ENCODE results near the gene RALGDS.

Gene RALGDS

DNA sequence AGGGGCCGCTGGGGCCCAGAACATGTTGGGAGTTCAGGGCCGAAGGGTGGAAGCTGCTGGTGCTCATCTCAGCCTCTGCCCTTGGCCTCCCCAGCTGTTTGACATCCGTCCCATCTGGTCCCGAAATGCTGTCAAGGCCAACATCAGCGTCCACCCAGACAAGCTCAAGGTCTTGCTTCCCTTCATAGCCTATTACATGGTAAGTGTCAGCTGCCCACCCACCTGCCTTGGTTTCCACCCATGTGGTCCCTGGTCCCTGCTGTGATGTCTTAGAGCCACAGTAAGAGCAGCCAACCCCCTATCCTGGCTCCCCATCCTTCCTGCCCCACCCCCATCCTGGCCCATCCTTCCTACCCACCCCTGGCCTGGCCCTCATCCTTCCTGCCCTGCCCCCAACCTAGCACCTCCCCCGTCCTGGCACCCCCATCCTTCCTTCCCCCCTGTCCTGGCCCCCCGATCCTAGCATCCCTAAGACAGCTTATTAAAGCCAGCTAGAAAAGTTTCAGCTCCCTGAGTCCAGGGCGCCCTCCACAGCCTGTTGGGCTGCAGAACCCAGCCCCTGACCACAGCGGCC is 69.0 kb downstream of the RALGDS start:
- Histone ChIP-seq H3K79me1 (replicated peaks; ENCODE audit: low read length, poor library complexity, severe bottlenecking) (peaks cover 10% of the 10 kb centered on the region), H3K9me3 (ENCODE audit: control insufficient read depth, low read length) (no peaks in the 10 kb centered on the region), H2BK5ac (ENCODE audit: low read depth, low read length, poor library complexity, severe bottlenecking) (no peak overlapping the region), H3K4me3 (ENCODE audit: insufficient read depth in 1 of 2, low read depth in 1 of 2, low read length in 2 of 2) (no peak overlapping the region), H3K18ac (ENCODE audit: low read depth in 1 of 2, low read length in 2 of 2) (no peak overlapping the region), H2BK15ac (ENCODE audit: low read depth, poor library complexity, severe bottlenecking) (no peak overlapping the region), H3K9ac (ENCODE audit: low read length) (no peak overlapping the region), H3K27me3 (ENCODE audit: control insufficient read depth in 1 of 2, insufficient read depth in 1 of 2, low read length in 2 of 2) (no peaks in the 10 kb centered on the region), H3K4ac (ENCODE audit: low read depth in 1 of 2, low read length in 2 of 2) (no peak overlapping the region), H4K91ac (ENCODE audit: low read length) (no peak overlapping the region), H3K23ac (ENCODE audit: low read length in 2 of 2) (no peak overlapping the region), H3K4me2 (ENCODE audit: low read length, poor library complexity, severe bottlenecking) (no peak overlapping the region), H2AK5ac (ENCODE audit: low read length, severe bottlenecking) (peak overlapping the region; percentile 73), H3K4me1 (ENCODE audit: control insufficient read depth, insufficient read depth, low read depth, low read length) (peaks cover 58% of the 10 kb centered on the region), H2BK120ac (ENCODE audit: low read depth, low read length) (no peak overlapping the region), H2AFZ (ENCODE audit: low read depth, low read length) (no peak overlapping the region), H2BK12ac (ENCODE audit: low read length in 2 of 2) (no peak overlapping the region), H4K8ac (ENCODE audit: low read length) (no peak overlapping the region), H3K27ac (ENCODE audit: low read length, poor library complexity, severe bottlenecking) (peak overlapping the region; percentile 6), H3K36me3 (ENCODE audit: control insufficient read depth in 1 of 2, insufficient read depth in 2 of 2, low read depth in 1 of 2, low read length in 2 of 2) (peaks cover 61 to 77% of the 10 kb centered on the region in 2 experiments), H3K14ac (ENCODE audit: low read length in 2 of 2) (no peak overlapping the region)
- WGBS: over 99% methylated on average over 7 of the region's 9 CpGs
- no peak for DNase-seq

- Histone ChIP-seq H3K9me3 (ENCODE audit: control insufficient read depth, low read length) (no peaks in the 10 kb centered on the region), H2BK5ac (ENCODE audit: low read depth, low read length, poor library complexity, severe bottlenecking) (no peak overlapping the region), H3K27ac (ENCODE audit: low read length, poor library complexity, severe bottlenecking) (peak overlapping the region; percentile 86), H2BK120ac (ENCODE audit: low read depth, low read length) (no peak overlapping the region), H4K8ac (ENCODE audit: low read length) (no peak overlapping the region), H3K4me3 (ENCODE audit: insufficient read depth in 1 of 2, low read depth in 1 of 2, low read length in 2 of 2) (no peak overlapping the region), H3K23ac (ENCODE audit: low read length in 2 of 2) (no peak overlapping the region), H3K79me1 (replicated peaks; ENCODE audit: low read length, poor library complexity, severe bottlenecking) (peaks cover 13% of the 10 kb centered on the region), H3K4me2 (ENCODE audit: low read length, poor library complexity, severe bottlenecking) (no peak overlapping the region), H3K4ac (ENCODE audit: low read depth in 1 of 2, low read length in 2 of 2) (no peak overlapping the region), H3K27me3 (ENCODE audit: control insufficient read depth in 1 of 2, insufficient read depth in 1 of 2, low read length in 2 of 2) (no peaks in the 10 kb centered on the region), H3K14ac (ENCODE audit: low read length in 2 of 2) (no peak overlapping the region), H4K91ac (ENCODE audit: low read length) (no peak overlapping the region), H2BK15ac (ENCODE audit: low read depth, poor library complexity, severe bottlenecking) (no peak overlapping the region), H2AFZ (ENCODE audit: low read depth, low read length) (no peak overlapping the region), H2BK12ac (ENCODE audit: low read length in 2 of 2) (no peak overlapping the region), H3K4me1 (ENCODE audit: control insufficient read depth, insufficient read depth, low read depth, low read length) (peaks cover 56% of the 10 kb centered on the region), H3K9ac (ENCODE audit: low read length) (no peak overlapping the region), H2AK5ac (ENCODE audit: low read length, severe bottlenecking) (peak overlapping the region; percentile 73), H3K36me3 (ENCODE audit: control insufficient read depth in 1 of 2, insufficient read depth in 2 of 2, low read depth in 1 of 2, low read length in 2 of 2) (peaks cover 61 to 77% of the 10 kb centered on the region in 2 experiments), H3K18ac (ENCODE audit: low read depth in 1 of 2, low read length in 2 of 2) (no peak overlapping the region)
- WGBS: 98% methylated on average over 20 of the region's 20 CpGs
- no peak for DNase-seq
Observed at GRCh38 chr9:133051281-133051900, 69.6 kb downstream of the RALGDS start.

- WGBS: 96% methylated on average over 10 of the region's 10 CpGs
- H3K4me2 ChIP-seq (ENCODE audit: low read length, poor library complexity, severe bottlenecking): no peak overlapping the region
Observed at GRCh38 chr9:133050781-133051180, 70.3 kb downstream of the RALGDS start.

DNA sequence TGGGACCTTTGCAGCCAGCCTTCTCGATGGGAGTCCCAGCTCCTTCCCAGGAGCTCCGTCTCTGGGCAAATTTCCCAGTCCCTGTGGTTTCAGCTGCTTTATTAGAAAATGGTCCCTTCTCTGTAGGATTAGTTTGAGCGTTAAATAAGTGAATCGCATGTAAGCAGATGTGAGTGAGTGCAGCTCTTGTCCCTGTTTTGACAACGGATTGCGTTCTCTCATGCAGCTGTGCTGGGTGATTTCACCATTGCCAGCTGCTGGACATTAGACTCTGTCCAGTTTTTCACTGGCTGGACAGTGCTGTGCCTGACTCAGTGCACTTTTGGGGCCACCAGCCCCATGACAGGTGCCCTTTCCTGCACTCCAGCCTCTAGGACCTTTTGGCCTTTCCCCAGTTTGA is 70.9 kb downstream of the RALGDS start:
- Histone ChIP-seq H4K8ac (ENCODE audit: low read length) (no peak overlapping the region), H3K4me3 (ENCODE audit: insufficient read depth in 1 of 2, low read depth in 1 of 2, low read length in 2 of 2) (no peak overlapping the region), H3K27me3 (ENCODE audit: control insufficient read depth in 1 of 2, insufficient read depth in 1 of 2, low read length in 2 of 2) (no peaks in the 10 kb centered on the region), H3K23ac (ENCODE audit: low read length in 2 of 2) (no peak overlapping the region), H3K36me3 (ENCODE audit: control insufficient read depth in 1 of 2, insufficient read depth in 2 of 2, low read depth in 1 of 2, low read length in 2 of 2) (peaks cover 66 to 77% of the 10 kb centered on the region in 2 experiments), H2BK5ac (ENCODE audit: low read depth, low read length, poor library complexity, severe bottlenecking) (peak overlapping the region; percentile 75), H3K4me1 (ENCODE audit: control insufficient read depth, insufficient read depth, low read depth, low read length) (peaks cover 46% of the 10 kb centered on the region), H2BK120ac (ENCODE audit: low read depth, low read length) (no peak overlapping the region), H2AFZ (ENCODE audit: low read depth, low read length) (no peak overlapping the region), H2BK15ac (ENCODE audit: low read depth, poor library complexity, severe bottlenecking) (no peak overlapping the region), H3K9me3 (ENCODE audit: control insufficient read depth, low read length) (no peaks in the 10 kb centered on the region), H3K4ac (ENCODE audit: low read depth in 1 of 2, low read length in 2 of 2) (no peak overlapping the region), H3K27ac (ENCODE audit: low read length, poor library complexity, severe bottlenecking) (peak overlapping the region; percentile 86), H4K91ac (ENCODE audit: low read length) (no peak overlapping the region), H2AK5ac (ENCODE audit: low read length, severe bottlenecking) (peak overlapping the region; percentile 84), H3K18ac (ENCODE audit: low read depth in 1 of 2, low read length in 2 of 2) (no peak overlapping the region), H3K14ac (ENCODE audit: low read length in 2 of 2) (no peak overlapping the region), H2BK12ac (ENCODE audit: low read length in 2 of 2) (no peak overlapping the region), H3K9ac (ENCODE audit: low read length) (no peak overlapping the region), H3K4me2 (ENCODE audit: low read length, poor library complexity, severe bottlenecking) (no peak overlapping the region), H3K79me1 (replicated peaks; ENCODE audit: low read length, poor library complexity, severe bottlenecking) (peaks cover 14% of the 10 kb centered on the region)
- 90% methylated on average over 6 of the region's 6 CpGs for WGBS
- DNase-seq: no peak

More at GRCh38 chr9:133050781-133051180, 70.3 kb downstream of the RALGDS start:
- Histone ChIP-seq H4K91ac (ENCODE audit: low read length) (no peak overlapping the region), H3K14ac (ENCODE audit: low read length in 2 of 2) (no peak overlapping the region), H2BK120ac (ENCODE audit: low read depth, low read length) (no peak overlapping the region), H4K8ac (ENCODE audit: low read length) (no peak overlapping the region), H2AK5ac (ENCODE audit: low read length, severe bottlenecking) (peak overlapping the region; percentile 84), H3K9ac (ENCODE audit: low read length) (no peak overlapping the region), H2BK15ac (ENCODE audit: low read depth, poor library complexity, severe bottlenecking) (no peak overlapping the region), H2AFZ (ENCODE audit: low read depth, low read length) (no peak overlapping the region), H3K9me3 (ENCODE audit: control insufficient read depth, low read length) (no peaks in the 10 kb centered on the region), H3K79me1 (replicated peaks; ENCODE audit: low read length, poor library complexity, severe bottlenecking) (peaks cover 13% of the 10 kb centered on the region), H3K27ac (ENCODE audit: low read length, poor library complexity, severe bottlenecking) (peak overlapping the region; percentile 86), H2BK12ac (ENCODE audit: low read length in 2 of 2) (no peak overlapping the region), H3K23ac (ENCODE audit: low read length in 2 of 2) (no peak overlapping the region), H3K36me3 (ENCODE audit: control insufficient read depth in 1 of 2, insufficient read depth in 2 of 2, low read depth in 1 of 2, low read length in 2 of 2) (peaks cover 61 to 77% of the 10 kb centered on the region in 2 experiments), H3K4me3 (ENCODE audit: insufficient read depth in 1 of 2, low read depth in 1 of 2, low read length in 2 of 2) (no peak overlapping the region), H3K27me3 (ENCODE audit: control insufficient read depth in 1 of 2, insufficient read depth in 1 of 2, low read length in 2 of 2) (no peaks in the 10 kb centered on the region), H2BK5ac (ENCODE audit: low read depth, low read length, poor library complexity, severe bottlenecking) (peak overlapping the region; percentile 75), H3K4me1 (ENCODE audit: control insufficient read depth, insufficient read depth, low read depth, low read length) (peaks cover 53% of the 10 kb centered on the region), H3K4ac (ENCODE audit: low read depth in 1 of 2, low read length in 2 of 2) (no peak overlapping the region), H3K18ac (ENCODE audit: low read depth in 1 of 2, low read length in 2 of 2) (no peak overlapping the region)
- DNase-seq: no peak

Data from mesenchymal stem cell (in vitro differentiated cells and primary cell).